ENCODE measurements around the gene SLC6A18.

SLC6A18 gene

DNA sequence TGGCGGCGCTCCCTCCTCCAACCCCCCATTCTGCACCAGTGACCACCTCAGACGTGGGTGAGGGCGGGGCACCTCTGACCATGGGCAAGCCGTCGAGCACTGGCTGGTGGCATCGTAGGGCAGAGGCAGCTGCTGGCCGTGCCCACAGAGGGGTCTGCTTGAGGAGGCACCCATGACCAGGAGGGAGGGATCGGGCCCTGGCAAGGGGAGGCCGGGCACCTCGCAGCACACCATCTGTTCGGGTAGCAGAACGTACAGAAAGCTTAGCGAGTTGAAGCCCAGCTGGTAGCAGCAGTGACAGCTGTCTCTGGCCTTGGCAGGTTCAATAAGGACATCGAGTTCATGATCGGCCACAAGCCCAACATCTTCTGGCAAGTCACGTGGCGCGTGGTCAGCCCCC lies 4.3 kb upstream of the SLC6A18 start:
- peaks cover 4% of the 10 kb centered on the region for H3K9me3 Mint-ChIP-seq
- no peak for DNase-seq
- TF ChIP-seq, protein P1, sequence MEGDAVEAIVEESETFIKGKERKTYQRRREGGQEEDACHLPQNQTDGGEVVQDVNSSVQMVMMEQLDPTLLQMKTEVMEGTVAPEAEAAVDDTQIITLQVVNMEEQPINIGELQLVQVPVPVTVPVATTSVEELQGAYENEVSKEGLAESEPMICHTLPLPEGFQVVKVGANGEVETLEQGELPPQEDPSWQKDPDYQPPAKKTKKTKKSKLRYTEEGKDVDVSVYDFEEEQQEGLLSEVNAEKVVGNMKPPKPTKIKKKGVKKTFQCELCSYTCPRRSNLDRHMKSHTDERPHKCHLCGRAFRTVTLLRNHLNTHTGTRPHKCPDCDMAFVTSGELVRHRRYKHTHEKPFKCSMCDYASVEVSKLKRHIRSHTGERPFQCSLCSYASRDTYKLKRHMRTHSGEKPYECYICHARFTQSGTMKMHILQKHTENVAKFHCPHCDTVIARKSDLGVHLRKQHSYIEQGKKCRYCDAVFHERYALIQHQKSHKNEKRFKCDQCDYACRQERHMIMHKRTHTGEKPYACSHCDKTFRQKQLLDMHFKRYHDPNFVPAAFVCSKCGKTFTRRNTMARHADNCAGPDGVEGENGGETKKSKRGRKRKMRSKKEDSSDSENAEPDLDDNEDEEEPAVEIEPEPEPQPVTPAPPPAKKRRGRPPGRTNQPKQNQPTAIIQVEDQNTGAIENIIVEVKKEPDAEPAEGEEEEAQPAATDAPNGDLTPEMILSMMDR (IDR thresholded peaks at IDR 0.05) = no peak
- H3K27ac Mint-ChIP-seq = no peak overlapping the region
- peaks cover 17% of the 10 kb centered on the region for H3K27me3 Mint-ChIP-seq (ENCODE audit: low read depth, poor library complexity)
- no peak overlapping the region for H3K4me3 Mint-ChIP-seq
- no peaks in the 10 kb centered on the region for H3K36me3 Mint-ChIP-seq (ENCODE audit: low read depth)
- peaks cover 12% of the 10 kb centered on the region for H3K4me1 Mint-ChIP-seq

DNA sequence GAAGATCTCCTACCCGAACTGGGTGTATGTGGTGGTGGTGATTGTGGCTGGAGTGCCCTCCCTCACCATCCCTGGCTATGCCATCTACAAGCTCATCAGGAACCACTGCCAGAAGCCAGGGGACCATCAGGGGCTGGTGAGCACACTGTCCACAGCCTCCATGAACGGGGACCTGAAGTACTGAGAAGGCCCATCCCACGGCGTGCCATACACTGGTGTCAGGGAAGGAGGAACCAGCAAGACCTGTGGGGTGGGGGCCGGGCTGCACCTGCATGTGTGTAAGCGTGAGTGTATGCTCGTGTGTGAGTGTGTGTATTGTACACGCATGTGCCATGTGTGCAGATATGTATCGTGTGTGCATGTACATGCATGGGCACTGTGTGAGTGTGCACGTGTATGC lies 3.5 kb upstream of the SLC6A18 start:
- peaks cover 20% of the 10 kb centered on the region for H3K27me3 Mint-ChIP-seq (ENCODE audit: low read depth, poor library complexity)
- H3K4me3 Mint-ChIP-seq = no peak overlapping the region
- peaks cover 21% of the 10 kb centered on the region for H3K4me1 Mint-ChIP-seq
- H3K27ac Mint-ChIP-seq = no peak overlapping the region
- H3K36me3 Mint-ChIP-seq (ENCODE audit: low read depth) = no peaks in the 10 kb centered on the region
- TF ChIP-seq, protein P1 (IDR thresholded peaks at IDR 0.05) = no peak
- peaks cover 3% of the 10 kb centered on the region for H3K9me3 Mint-ChIP-seq
- DNase-seq = no peak

DNA sequence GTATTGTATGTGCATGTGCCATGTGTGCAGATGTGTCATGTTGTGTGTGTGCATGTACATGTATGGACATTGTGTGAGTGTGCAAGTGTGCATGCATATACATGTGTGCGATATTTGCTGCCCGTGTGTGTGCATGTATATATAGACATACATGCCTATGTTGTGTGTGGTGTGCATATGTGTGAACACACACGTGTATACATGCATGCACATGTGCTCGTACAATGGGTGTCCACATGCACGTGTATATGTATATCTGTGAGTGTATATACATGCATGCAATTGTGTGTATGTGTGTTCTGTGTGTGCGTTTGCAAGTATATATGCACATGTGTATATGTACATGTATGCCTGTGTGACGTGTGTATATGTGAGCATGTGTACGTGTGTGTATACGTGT lies 3.0 kb upstream of the SLC6A18 start:
- TF ChIP-seq, protein P1 (IDR thresholded peaks at IDR 0.05) = no peak
- H3K9me3 Mint-ChIP-seq = peaks cover 1% of the 10 kb centered on the region
- H3K36me3 Mint-ChIP-seq (ENCODE audit: low read depth) = no peaks in the 10 kb centered on the region
- peaks cover 20% of the 10 kb centered on the region for H3K27me3 Mint-ChIP-seq (ENCODE audit: low read depth, poor library complexity)
- H3K4me1 Mint-ChIP-seq = peaks cover 25% of the 10 kb centered on the region
- no peak for DNase-seq
- no peak overlapping the region for H3K27ac Mint-ChIP-seq
- no peak overlapping the region for H3K4me3 Mint-ChIP-seq

DNA sequence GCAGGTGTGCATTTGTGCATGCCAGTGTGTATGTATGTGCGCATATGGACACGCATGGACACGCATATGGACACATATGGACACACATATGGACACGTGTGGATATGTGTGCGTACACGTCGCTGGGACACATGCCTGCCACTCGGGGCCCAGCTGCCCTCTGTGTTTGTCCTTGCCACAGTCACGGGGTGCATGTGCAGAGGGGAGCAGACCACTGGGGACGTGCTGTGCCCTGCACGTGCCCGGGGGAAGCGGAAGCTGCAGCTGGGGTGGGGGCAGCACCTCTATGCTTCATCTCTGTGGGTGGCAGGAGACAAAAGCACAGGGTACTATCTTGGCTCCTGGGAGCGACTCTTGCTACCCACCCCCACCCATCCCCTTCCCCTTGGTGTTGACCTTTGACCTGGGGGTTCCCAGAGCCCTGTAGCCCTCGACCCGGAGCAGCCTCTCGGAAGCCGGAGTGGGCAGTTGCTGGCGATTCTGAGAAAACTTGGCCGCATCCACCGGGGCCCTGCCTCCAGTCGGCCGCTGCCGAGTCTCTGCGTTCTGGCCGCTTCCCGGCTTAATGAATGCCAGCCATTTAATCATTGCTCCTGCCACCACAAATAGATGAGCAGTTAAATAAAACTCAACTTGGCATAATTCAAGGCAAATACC lies 2.4 kb upstream of the SLC6A18 start:
- TF ChIP-seq, protein P1 (IDR thresholded peaks at IDR 0.05) = no peak

DNA sequence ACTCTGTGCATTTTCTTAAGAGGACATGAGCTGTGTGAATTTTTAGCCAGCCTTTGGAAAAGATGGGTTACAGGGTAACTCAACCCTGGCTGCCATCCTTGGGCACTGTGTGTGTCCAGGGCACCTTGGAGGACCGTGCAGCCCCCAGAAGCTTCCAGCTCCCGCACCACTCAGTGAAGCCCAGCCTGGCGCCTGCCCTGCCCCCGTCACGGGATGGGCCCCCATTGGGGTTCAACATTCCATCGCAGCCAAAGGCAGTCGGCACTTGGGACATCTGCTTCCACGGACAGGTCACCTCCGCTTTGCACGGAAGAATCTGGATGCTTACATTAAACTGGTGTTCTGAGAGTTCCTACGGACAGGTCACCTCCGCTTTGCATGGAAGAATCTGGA lies 1.9 kb upstream of the SLC6A18 start:
- no peak overlapping the region for H3K27ac Mint-ChIP-seq
- no peak for DNase-seq
- H3K27me3 Mint-ChIP-seq (ENCODE audit: low read depth, poor library complexity) = peaks cover 13% of the 10 kb centered on the region
- no peaks in the 10 kb centered on the region for H3K36me3 Mint-ChIP-seq (ENCODE audit: low read depth)
- peaks cover 31% of the 10 kb centered on the region for H3K4me1 Mint-ChIP-seq
- TF ChIP-seq, protein P1 (IDR thresholded peaks at IDR 0.05) = no peak
- H3K9me3 Mint-ChIP-seq = no peaks in the 10 kb centered on the region
- no peak overlapping the region for H3K4me3 Mint-ChIP-seq

More for the DNA sequence above, 2.4 kb upstream of the SLC6A18 start:
- DNase-seq = no peak
- Mint-ChIP-seq H3K4me1 (peaks cover 31% of the 10 kb centered on the region), H3K27ac (no peak overlapping the region), H3K9me3 (no peaks in the 10 kb centered on the region), H3K4me3 (no peak overlapping the region), H3K36me3 (ENCODE audit: low read depth) (no peaks in the 10 kb centered on the region), H3K27me3 (ENCODE audit: low read depth, poor library complexity) (peaks cover 17% of the 10 kb centered on the region)

DNA sequence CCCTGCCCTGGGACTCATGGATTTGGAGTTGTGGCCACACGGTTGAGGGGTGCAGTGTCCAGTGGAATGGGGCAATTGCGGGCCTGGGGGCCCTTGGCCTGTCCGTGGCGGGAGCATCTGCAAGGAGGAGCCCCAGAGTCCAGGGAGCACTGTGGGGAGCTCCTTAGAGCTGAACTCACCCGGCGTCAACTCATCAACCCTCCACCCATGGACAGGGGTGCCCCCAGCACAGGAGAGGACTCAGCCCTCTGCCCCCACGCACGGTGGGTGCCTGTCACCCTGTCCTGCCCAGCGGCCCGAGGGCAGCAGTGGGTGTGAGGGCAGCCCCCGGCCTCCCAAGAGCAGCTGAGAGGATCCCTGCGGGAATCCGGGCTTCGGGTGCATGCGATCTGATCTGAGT lies 550 bp upstream of the SLC6A18 start:
- Mint-ChIP-seq H3K9me3 (no peaks in the 10 kb centered on the region), H3K27ac (no peak overlapping the region), H3K4me3 (no peak overlapping the region), H3K27me3 (ENCODE audit: low read depth, poor library complexity) (peaks cover 14% of the 10 kb centered on the region), H3K36me3 (ENCODE audit: low read depth) (no peaks in the 10 kb centered on the region), H3K4me1 (peaks cover 40% of the 10 kb centered on the region)
- TF ChIP-seq, protein P1 (IDR thresholded peaks at IDR 0.05) = no peak
- no peak for DNase-seq

Data from nephron progenitor cell (in vitro differentiated cells).